T47D (cell line): Measurements from ENCODE around the gene METTL14.
"Not testable (repeated sequence)": the region's sequence is repeated elsewhere in the genome, so short reads cannot be mapped to it uniquely, and the experiment has no call there.

Experiments used
- DNase-seq, 2 experiments: peaks; one replicate each; pipeline versions ENCODE4 v3.0.0 to v3.0.0-alpha.2; 2011 to 2012; ENCODE audit warnings: low read depth in 1 of 2, low spot score in 1 of 2
- JUND ChIP-seq: IDR thresholded peaks from 2 replicates; pipeline ENCODE4 v1.6.1; 2012; ENCODE audit warnings: low read depth
- in situ Hi-C: cut with HindIII; loops from 2 replicates; pipeline ENCODE4 v1.10.0; 2016; ENCODE audit warnings: low sequenced_read_pairs, low pct_unique_long_range_greater_than_20kb

Gene METTL14

GRCh38 chr4:118684873-118685811, at the start of gene METTL14:
METTL14 (plus strand) TSS chr4:118685392; CDS start chr4:118685535, 143 bp downstream.
- in situ Hi-C loops = no loop called here
- DNase-seq = peak; percentile 47 to 89
- no peak for TF ChIP-seq JUND

- in situ Hi-C loops, DNase-seq: not testable (repeated sequence)
These were observed 49.1 kb upstream of the METTL14 start for GRCh38 chr4:118636126-118636525.

GRCh38 chr4:118664665-118665064, 20.5 kb upstream of the METTL14 start:
- in situ Hi-C loops = not testable (repeated sequence)
- peak in 1 of 2 experiments; percentile 34 for DNase-seq

GRCh38 chr4:118669220-118669619, 16.0 kb upstream of the METTL14 start:
- in situ Hi-C loops = not testable (repeated sequence)
- DNase-seq = peak in 1 of 2 experiments; percentile 81

GRCh38 chr4:118670968-118671367, 14.2 kb upstream of the METTL14 start:
- DNase-seq, in situ Hi-C loops: not testable (repeated sequence)

- in situ Hi-C loops = no loop called here
- DNase-seq = no peak
- TF ChIP-seq JUND = no peak
These were observed 9.1 kb upstream of the METTL14 start for GRCh38 chr4:118676128-118676527.

GRCh38 chr4:118680808-118681207, 4.4 kb upstream of the METTL14 start:
- TF ChIP-seq JUND = no peak
- DNase-seq = peak in 1 of 2 experiments; percentile 1
- in situ Hi-C loops = no loop called here

GRCh38 chr4:118682928-118683327, 2.3 kb upstream of the METTL14 start:
- DNase-seq = peak in 1 of 2 experiments; percentile 25
- TF ChIP-seq JUND = no peak
- in situ Hi-C loops = no loop called here

- in situ Hi-C loops = no loop called here
- DNase-seq = peak in 1 of 2 experiments; percentile 14
- no peak for TF ChIP-seq JUND
These were observed 1.7 kb upstream of the METTL14 start for GRCh38 chr4:118683513-118683912.

GRCh38 chr4:118703118-118703517, 17.9 kb downstream of the METTL14 start:
- no peak for DNase-seq
- no peak for TF ChIP-seq JUND
- in situ Hi-C loops = no loop called here

- no peak for TF ChIP-seq JUND
- DNase-seq = no peak
- in situ Hi-C loops = no loop called here
These were observed 25.9 kb downstream of the METTL14 start for GRCh38 chr4:118711052-118711451.

- no peak for TF ChIP-seq JUND
- no peak for DNase-seq
- in situ Hi-C loops = no loop called here
These were observed 27.7 kb downstream of the METTL14 start for GRCh38 chr4:118712872-118713271.

GRCh38 chr4:118714682-118715081, 29.5 kb downstream of the METTL14 start:
- TF ChIP-seq JUND = no peak
- DNase-seq = no peak
- in situ Hi-C loops = no loop called here

GRCh38 chr4:118716304-118716703, 31.1 kb downstream of the METTL14 start:
- no peak for TF ChIP-seq JUND
- in situ Hi-C loops = no loop called here
- DNase-seq = no peak
